HG03575 (cell line): ENCODE measurements around the gene TMEM141.
"Not testable (repeated sequence)": the region's sequence is repeated elsewhere in the genome, so short reads cannot be mapped to it uniquely, and the experiment has no call there.

Source experiments
- ATAC-seq: cut with Tn5 transposase; IDR thresholded peaks from one replicate; pipeline ENCODE4 v1.9.1; 2021; ENCODE audit not compliant: unreplicated experiment, insufficient number of reproducible peaks, low FRiP score; ENCODE audit errors: extremely low read depth

The TMEM141 gene

DNA sequence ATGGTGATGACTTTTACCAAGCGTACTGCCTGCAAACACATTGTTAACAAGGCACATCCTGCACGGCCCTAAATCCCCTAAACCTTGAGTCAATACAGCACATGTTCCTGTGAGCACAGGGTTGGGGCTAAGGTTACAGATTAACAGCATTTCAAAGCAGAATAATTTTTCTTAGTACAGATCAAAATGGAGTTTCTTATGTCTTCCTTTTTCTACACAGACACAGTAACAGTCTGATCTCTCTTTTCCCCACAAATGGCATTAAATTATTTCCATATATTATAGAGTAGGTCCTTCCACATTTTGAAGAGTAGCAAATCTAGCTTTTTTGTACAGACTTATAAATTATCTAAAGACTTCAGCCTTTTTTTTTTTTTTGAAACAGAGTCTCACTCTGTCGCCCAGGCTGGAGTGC is 1.6 kb upstream of the TMEM141 start:
- no peak for ATAC-seq

- no peak for ATAC-seq
Measured at GRCh38 chr9:136791516-136792276, 552 bp downstream of the TMEM141 start.

DNA sequence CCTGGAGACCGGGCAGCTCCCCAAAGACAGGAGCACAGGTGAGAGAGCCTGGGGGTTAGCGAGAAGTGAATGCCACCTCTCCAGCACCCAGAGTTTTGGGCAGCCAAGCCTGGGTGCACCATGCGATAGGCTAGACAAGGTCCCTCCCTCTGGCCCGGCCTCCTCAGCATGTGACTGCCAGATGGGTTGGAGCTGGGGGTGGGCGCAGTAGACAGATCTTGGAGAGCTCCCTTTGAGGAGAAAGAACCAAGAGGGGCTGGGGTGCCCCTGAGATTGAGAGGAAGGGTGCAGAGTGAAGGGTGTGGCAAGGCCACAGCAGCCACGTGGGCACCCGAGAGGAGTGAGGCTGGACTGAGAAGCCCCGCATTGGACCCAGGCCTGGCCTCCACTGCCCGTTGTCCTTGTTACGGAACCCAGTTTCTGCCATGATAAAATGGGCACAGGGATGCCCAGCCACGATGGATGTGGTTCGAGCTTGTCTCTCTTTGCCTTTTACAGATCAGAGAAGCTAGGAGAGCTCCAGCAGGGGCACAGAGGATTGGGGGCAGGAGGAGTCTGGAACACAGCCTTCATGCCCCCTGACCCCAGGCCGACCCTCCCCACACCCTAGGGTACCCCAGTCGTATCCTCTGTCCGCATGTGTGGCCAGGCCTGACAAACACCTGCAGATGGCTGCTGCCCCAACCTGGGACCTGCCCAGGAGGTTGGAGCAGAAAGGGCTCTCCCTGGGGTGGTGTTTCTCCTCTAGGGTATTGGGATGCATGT is 1.4 kb downstream of the TMEM141 start:
- ATAC-seq, result no peak

- no peak for ATAC-seq
Measured at GRCh38 chr9:136793086-136793946, 2.2 kb downstream of the TMEM141 start.

GRCh38 chr9:136794281-136794999 is 3.3 kb downstream of the TMEM141 start:
- no peak for ATAC-seq

DNA sequence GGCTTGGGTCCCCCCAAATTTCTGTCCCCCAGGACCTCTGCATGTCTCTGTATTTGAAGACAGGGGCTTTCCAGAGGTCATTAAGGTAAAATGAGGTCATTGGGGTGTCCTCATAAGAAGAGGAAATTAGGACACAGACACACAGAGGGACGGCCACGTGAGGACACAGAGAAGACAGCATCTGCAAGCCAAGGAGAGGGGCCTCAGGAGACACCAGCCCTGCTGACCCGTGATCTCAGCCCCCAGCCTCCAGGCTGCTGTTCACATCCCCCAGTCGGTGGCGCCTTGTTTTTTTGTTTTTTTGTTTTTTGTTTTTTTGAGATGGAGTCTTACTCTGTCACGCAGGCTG is 3.8 kb downstream of the TMEM141 start:
- no peak for ATAC-seq

GRCh38 chr9:136796238-136796774 is 5.2 kb downstream of the TMEM141 start, which contains the start of gene CCDC183:
Gene CCDC183, plus strand, starts transcription at chr9:136796338. Its CDS starts 60 bp downstream, at chr9:136796398.
- no peak for ATAC-seq

DNA sequence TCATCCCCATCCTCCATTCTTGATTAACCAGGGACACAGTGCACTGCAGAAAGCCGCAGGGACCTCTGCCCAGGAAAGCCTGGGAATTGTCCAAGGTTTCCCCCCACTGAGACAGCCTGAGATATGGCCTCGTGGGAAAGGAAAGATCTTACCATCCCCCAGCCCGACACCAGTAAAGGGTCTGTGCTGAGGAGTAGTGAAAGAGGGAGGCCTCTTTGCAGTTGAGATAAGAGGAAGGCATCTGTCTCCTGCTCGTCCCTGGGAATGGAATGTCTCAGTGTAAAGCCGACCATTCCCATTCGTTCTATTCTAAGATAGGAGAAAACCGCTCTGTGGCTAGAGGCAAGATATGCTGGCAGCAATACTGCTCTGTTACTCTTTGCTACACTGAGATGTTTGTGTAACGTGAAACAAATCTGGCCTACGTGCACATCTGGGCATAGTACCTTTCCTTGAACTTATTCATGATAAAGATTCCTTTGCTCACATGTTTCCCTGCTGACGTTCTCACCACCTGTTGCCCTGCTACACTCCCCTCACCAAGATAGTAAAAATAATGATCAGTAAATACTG is 5.7 kb downstream of the TMEM141 start:
- ATAC-seq, result not testable (repeated sequence)

DNA sequence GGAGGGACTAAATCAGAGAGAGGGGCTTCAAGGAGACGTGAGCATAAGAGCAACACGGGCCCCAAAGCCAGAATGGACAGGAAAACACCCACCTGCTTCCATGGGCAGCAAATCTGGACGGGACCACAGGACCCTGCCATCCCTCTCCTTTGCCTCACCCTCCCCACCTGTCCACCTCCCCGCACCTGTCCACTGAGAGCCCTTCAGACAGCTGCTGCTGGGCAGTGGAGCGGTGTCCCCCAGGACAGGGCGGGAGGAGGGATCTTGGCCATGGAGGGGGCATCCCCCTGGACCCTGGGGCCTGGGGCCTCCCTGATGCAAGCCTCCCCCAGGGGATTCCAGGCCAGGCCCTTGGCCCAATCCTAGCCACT is 7.5 kb downstream of the TMEM141 start:
- ATAC-seq, result no peak

DNA sequence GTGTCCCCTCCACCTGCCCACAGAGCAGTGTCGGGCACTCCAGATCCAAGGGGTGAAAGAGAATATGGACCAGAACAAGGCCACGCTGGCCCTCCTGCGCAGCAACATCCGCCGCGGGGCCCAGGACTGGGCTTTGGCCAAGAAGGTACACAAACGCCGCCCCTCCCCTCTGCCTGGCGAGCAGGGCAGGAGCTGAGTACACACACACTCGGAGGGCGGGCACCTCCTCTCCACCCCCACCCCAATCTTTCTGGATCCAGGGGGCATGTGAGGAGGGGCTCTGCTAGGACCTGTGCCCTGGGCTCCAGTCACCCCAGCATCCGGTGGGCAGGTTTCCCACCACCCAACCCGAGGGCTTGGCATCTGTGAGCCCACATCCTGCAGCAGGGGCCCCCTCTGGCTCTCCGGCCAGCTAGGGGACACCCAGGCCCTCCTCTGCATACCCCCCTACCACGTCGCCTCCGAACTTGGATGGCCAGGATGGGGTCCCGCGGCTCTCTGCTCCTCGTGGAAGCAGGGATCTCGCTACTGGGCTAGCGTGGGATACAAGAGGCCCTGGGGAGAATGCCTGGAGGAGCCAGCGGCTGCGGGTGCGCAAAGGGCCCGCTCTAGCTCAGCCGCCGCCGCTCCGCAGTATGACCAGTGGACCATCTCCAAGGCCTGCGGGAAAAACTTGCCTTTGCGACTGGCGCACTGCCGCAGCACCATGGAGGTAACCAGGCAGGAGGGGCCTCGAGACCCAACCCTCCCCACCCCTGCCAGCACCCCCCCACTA is 8.1 kb downstream of the TMEM141 start:
- no peak for ATAC-seq

DNA sequence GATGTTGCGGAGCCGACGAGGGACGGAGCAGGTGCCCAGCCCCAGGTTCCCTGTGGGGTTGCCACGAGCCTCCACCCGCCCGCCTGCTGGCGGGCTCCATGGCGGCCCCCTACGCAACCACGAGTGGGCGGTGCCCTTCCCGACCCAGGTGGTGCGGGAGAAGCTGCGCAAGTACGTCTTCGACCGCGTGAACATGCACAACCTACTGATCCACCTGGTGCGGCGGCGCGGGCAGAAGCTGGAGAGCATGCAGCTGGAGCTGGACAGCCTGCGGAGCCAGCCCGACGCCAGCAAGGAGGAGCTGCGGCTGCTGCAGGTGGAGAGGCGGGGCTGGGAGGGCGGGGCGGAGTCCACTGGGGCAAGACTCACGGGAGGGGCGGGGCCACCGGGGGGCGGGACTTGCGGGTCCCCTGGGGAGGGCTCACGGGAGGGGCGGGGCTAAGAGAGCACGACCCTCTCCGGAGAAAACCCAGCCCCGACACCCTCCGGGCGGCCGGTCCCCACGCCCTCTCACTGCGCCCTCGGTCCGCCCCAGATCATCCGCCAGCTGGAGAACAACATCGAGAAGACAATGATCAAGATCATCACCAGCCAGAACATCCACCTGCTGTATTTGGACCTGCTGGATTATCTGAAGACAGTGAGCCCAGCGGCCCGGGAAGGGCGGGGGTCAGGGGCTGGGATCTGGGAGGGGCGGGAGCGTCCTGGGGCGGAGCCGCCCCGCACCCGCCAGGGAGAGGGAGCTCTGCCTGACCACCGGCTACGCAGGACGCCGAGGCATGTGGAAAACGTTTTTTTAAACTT is 8.9 kb downstream of the TMEM141 start:
- no peak for ATAC-seq

DNA sequence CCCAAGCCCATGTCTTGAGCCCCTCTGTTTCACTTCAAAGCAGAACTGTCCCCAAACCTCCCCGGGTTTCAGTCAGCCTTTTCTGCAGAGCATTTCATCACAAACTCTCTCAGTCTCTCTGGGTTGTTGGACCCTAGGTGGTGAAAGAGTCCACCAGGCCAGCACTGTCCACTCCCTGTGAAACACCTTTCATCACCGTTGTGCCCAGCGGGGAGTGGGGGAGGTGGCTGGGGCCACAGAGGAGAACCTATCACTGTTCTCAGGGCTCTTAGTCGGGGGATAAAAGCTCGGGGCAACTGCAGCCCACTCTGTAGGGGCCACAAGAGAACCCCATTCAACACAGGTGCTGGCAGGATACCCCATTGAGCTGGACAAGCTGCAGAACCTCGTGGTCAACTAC is 11.2 kb downstream of the TMEM141 start:
- no peak for ATAC-seq

DNA sequence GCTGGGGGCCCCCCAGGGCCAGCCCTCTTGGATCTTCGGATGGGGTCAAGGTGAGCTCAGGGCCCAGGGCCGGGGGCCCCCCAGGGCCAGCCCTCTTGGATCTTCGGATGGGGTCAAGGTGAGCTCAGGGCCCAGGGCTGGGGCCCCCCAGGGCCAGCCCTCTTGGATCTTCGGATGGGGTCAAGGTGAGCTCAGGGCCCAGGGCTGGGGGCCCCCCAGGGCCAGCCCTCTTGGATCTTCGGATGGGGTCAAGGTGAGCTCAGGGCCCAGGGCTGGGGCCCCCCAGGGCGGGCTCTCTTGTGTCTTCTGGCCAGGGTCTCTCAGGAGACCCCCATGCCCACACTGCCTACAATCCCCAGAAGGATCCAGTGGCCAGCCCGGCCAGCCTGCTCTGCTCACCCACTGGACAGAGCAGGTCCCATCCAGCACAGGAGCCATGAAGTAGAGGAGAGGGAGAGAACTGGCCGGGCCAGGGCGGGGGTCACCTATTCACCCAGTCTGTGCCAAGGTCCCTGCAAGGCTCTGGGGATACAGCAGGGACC is 11.9 kb downstream of the TMEM141 start:
- not testable (repeated sequence) for ATAC-seq

DNA sequence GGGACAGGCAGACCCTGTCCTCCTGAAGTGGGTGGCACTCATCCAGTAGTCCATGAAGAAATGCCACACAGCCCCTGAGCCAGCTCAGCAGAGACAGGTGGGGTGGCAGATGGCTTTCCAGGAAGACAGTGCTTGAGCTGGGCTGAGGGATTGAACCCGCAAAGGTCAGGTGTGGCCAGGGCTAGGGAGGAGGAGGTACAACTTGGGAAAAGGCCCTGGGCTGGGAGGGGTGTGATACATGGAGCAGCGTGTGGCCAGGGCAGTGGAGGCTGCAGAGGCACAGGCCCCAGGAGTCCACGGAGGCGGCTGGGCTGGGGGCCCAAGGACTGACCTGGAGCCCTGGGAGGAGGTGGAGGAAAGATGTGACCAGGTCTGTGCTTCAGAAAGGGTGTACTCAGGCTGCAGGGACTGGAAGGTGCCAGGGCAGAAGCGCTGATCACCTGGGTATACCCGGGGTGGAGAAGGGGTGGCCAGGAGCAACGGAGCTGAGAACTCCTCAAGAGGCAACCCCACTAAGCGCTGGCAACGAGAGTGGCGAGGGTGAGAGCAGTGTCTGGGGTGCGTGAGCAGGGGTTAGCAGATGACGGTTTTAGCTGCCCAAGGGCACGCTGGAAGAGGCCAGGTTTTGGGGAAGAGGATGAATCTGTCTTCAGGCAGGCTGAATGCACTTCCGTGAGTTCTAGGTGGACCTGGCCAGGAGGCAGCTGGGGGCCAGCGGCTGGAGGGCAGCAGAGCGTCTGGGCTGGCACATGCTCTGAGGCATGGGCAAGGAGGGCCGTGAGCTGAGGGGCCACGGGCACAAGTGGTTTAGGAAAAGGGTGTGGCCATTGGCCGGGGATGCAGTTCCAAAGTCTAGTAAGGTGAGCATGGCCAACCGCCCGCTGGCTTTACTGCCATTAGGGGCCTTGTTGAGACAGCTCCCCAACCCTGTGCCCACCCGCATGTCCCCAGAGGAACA is 12.7 kb downstream of the TMEM141 start:
- ATAC-seq, result no peak

DNA sequence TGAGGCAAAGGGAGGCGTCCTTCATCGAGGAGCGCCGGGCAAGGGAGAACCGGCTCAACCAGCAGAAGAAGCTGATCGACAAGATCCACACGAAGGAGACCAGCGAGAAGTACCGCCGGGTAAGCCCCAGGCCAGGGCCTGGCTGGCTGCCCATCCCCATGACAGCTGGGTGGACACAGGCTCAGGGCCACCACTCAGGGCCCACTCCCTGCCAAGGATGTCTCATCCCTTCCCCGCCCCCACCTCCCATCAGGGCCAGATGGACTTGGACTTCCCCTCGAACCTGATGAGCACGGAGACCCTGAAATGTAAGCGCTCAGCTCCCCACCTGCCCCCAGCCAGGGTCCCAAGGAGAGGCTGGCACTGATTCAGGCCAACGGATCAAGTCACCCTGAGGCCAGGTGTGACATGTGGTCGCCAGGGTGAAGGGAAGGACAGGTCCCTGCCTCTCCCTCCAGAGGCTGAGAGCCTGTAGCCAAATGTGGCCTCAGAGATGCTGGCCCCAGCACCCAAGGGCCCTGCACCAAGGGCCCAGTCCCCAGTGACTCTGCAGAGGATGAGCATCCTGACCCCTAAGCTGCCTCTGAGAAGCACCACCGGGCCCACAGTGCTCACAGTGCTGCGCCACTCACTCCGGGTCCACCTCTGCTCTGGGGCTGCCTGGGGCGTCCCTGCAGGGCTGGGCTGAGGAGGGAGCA is 13.5 kb downstream of the TMEM141 start:
- ATAC-seq, result no peak
